Measurements from ENCODE around the gene TFAP2E.

The TFAP2E gene

GRCh38 chr1:35598895-35599294 lies 25.8 kb downstream of the TFAP2E start:
- no peak for DNase-seq

DNA sequence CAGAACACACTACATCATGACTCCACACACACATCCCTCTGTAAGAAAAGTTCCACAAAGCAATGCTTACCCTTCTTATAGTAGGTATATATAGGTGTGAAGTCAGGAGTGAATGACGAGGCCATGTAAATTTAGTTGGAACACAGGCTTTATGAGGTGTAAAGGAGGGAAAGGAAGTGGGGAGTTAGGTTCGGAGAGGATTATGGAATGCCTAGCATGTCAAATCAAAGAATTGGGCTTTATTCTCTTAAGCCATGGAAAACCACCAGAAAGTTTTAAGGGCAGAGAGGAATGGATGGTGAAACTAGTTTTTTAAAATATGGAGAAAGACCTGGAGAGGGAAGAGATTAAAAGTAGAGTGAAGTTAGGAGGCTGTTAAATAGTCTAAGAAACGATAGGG lies 26.3 kb downstream of the TFAP2E start:
- DNase-seq, result no peak

- no peak for DNase-seq
Measured at GRCh38 chr1:35600593-35600992, 27.5 kb downstream of the TFAP2E start.

DNA sequence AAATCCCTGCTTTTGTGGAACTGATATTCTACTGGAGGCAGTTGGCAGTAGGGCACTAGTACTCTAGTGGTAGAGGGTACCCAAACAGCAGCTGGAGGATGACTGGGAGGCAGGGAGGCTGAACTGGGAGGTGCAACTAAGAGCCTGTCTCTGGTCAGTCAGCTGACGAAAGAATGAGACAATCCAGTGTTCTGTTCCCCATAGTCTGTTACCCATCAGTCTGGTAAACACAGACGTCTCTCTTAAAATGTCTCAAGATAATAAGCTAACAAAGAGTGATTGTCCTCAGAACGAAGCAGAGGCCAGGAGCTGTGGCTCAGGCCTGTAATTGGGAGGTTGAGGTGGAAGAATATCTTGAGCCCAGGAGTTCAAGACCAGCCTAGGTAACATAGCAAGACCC lies 30.4 kb downstream of the TFAP2E start:
- DNase-seq, result no peak

- no peak for DNase-seq
Measured at GRCh38 chr1:35603941-35604340, 30.8 kb downstream of the TFAP2E start.

GRCh38 chr1:35605071-35605866 lies 32.2 kb downstream of the TFAP2E start:
- DNase-seq, result no peak

DNA sequence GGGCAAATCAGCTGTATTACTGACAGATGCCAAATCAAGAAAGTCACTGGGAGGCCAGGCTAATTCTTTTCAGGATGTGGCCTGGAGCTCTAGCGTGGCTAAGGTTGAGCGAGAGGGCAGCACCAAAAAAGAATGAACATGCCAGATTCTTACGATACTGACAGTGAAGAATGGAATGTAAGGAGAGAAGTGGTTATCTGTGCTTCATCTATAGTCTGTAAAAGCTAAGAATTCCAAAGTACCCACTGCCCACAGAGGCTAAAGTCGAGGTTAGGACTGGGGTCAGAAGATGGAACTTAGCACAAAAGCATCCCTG lies 32.7 kb downstream of the TFAP2E start:
- DNase-seq, result no peak

DNA sequence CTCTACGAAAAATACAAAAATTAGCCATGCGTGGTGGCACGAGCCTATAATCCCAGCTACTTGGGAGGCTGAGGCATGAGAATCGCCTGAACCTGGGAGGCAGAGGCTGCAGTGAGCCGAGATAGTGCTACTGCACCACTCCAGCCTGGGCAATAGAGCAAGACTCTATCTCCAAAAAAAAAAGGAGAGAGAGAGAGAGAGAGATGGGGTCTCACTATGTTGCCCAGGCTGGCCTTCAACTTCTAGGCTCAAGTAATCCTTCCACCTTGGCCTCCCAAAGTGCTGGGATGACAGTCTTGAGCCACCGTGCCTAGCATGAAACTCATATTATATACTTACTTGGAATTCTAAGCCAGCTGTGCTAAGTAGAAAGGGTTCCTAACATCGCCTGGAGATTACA lies 38.5 kb downstream of the TFAP2E start:
- DNase-seq, result no peak

GRCh38 chr1:35615440-35615839 lies 42.3 kb downstream of the TFAP2E start:
- no peak for DNase-seq

GRCh38 chr1:35619237-35620121 lies 46.4 kb downstream of the TFAP2E start:
- no peak for DNase-seq

GRCh38 chr1:35622510-35623178 lies 49.5 kb downstream of the TFAP2E start:
- DNase-seq, result no peak

DNA sequence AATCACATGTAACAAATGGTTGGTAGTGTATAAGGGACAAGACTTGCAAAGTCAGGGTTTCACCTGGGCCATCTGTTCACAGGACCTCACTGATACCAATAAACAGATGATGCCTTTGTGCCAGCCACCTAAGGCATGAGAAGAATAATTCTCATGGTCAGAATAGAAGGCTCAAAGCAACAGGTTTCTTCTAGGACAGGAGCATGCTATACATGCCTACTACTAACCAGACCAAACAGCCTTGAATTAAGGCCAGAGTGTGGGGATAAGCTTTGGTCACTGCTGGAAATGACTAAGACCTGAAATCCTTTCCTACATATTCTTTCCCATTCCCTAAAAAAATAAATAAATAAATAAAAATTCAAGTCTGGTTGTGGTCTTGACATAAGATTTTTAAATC lies 50.7 kb downstream of the TFAP2E start:
- DNase-seq, result no peak

DNA sequence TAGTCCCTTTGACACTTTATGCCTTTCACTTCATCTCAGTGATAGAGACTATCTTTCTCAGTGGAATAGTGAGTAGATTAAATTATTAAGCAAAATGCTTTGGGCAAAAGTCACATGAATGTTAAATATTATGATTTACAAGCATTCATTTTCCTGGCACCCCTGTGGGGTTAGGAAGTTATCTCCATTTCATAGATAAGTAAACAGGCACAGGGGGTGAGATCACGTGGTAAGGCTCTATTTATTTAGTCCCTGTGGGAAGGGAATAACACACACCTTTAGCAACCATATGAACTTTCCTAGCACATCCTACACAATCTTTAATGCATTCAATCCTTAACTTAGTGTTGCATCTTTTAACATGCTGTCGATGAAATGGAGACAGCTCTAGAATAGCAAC lies 55.9 kb downstream of the TFAP2E start:
- DNase-seq, result no peak

DNA sequence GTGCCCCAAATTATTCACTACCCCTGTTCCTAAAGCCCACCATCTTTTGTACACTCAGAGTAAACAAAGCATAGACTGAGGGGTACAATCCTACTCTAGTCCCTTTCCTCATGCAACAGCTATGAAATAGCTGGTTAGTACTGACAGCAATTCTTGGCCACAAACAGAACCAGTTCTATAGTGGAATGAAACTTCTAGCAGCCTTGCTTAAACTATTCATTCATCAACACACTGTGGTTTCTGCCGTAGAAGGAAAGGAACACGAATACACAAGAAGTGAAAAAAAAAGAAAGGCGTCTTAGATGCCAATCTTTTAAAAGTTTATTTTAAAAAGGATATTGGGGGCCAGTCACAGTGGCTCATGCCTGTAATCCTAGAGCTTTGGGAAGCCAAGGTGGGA lies 58.3 kb downstream of the TFAP2E start:
- no peak for DNase-seq

- no peak for DNase-seq
Measured at GRCh38 chr1:35633547-35633946, 60.4 kb downstream of the TFAP2E start.

DNA sequence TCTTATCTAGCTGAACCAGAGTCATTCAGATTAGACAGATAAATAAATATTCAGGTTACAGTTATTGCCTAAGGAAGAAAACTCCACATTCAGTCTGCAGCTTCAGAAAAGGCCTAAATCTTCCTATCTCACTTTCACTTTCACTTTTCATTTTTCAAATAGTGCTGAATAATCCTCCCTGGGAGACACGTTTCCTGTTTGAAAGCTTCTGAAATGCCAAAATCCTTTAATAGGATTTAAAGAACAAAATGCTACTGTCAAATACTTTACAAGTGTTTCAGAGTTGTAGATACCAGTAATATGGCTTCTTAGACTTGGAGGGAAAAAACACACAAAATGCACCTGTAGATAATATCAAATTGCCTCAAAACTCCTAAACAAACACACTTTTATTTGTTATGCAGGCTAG lies 64.3 kb downstream of the TFAP2E start:
- DNase-seq, result no peak

GRCh38 chr1:35640380-35641232 lies 67.5 kb downstream of the TFAP2E start:
- no peak for DNase-seq

DNA sequence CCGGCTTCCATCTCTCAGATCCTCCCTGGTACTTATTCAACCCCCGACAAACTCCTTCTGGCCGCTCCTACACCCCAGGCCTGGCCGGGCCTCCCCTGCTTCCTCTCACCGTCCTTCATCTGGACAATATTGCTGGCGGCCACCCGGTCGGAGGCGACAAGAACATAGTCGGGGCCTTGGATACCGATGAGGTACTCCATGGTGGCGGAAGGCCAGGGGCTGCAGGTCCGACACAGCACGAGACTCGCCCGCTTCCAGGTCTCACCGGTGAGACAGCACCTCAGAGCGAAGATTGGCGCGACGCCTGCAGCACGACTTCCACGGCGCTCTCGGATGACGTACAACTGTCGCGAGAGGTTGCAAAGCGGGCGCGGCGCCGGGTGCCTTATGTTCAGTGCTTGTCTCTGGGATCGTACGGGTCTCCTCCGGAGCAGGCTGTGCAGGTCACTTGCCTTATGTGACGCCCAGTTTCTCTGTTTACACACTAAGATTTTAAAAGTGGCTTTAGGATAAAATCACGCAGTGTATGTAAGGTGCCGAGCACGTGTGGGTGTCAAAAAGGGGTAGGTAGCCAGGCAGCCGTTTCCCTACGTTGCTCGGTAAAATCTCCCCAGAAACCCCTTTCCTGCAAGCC lies 68.2 kb downstream of the TFAP2E start, which contains the start of gene PSMB2:
TSS of gene PSMB2 (minus strand) at position 294 of the 634 bp plus-strand sequence. CDS start at position 200, 94 bp downstream.
- peak; percentile 94 for DNase-seq

DNA sequence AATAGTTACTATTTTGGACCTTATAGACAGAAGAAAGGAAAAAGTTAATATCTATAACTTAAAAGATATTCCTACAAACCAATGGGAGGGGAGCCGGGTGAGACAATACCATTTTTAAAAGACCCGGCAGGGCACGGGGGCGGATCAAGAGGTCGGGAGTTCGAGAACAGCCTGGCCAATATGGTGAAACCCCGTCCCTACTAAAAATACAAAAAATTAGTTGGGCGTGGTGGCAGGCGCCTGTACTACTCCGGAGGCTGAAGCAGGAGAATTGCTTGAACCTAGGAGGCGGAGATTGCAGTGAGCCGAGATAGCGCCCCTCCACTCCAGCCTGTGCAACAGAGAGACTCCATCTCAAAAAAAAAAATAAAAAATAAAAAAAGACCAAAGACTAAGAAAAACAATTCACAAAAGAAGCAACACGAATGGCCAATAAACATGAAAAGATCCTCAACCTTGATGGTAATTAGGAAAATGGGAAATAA lies 69.4 kb downstream of the TFAP2E start:
- no peak for DNase-seq

GRCh38 chr1:35644204-35644603 lies 71.1 kb downstream of the TFAP2E start:
- no peak for DNase-seq

All from stimulated activated naive CD4-positive, alpha-beta T cell treated with Interleukin-2 at 50 U/mL for 16 hours (primary cell).